Mesothelial cell of epicardium (in vitro differentiated cells): ENCODE measurements around the gene TRPM3. TPM values are rescaled to one million over a fixed set of nuclear protein-coding genes. Genes with fewer than 3 reads are reported as not detected.

Source experiments
- DNase-seq, 2 experiments: peaks; one replicate each; pipeline ENCODE4 v3.0.0; 2021; ENCODE audit warnings: low spot score in 2 of 2; ENCODE audit not compliant: unreplicated experiment in 2 of 2
- H3K27ac Mint-ChIP-seq: 2 replicates; pipeline ENCODE4 v1.8.0; 2021; ENCODE audit warnings: mixed read lengths
- H3K27me3 Mint-ChIP-seq: 2 replicates; pipeline ENCODE4 v1.8.0; 2021; ENCODE audit warnings: low read depth, mixed read lengths
- H3K36me3 Mint-ChIP-seq: 2 replicates; pipeline ENCODE4 v1.8.0; 2021; ENCODE audit warnings: mixed read lengths
- H3K4me1 Mint-ChIP-seq: 2 replicates; pipeline ENCODE4 v1.8.0; 2021; ENCODE audit warnings: mixed read lengths
- H3K4me3 Mint-ChIP-seq: 2 replicates; pipeline ENCODE4 v1.8.0; 2021; ENCODE audit warnings: mild to moderate bottlenecking, moderate library complexity, mixed read lengths
- H3K9me3 Mint-ChIP-seq: 2 replicates; pipeline ENCODE4 v1.8.0; 2021; ENCODE audit warnings: mixed read lengths
- CTCF ChIP-seq: fragments of 200-600 bp; sonication (generic); IDR thresholded peaks from one replicate; pipeline ENCODE4 v1.5.0; 2021; ENCODE audit warnings: antibody characterized with exemption; ENCODE audit not compliant: unreplicated experiment
- total RNA-seq: library from RNA; stranded (reverse); gene quantifications from 3 replicates; pipeline ENCODE4 v1.2.1, GENCODE V29; 2021

Gene TRPM3
- total RNA-seq, 1 donor from 2014 or later, result 1.6 TPM

- Mint-ChIP-seq H3K36me3 (no peaks in the 10 kb centered on the region), H3K4me1 (no peaks in the 10 kb centered on the region), H3K4me3 (no peak overlapping the region), H3K27ac (no peak overlapping the region), H3K9me3 (no peaks in the 10 kb centered on the region), H3K27me3 (no peaks in the 10 kb centered on the region)
- no peak for TF ChIP-seq CTCF
- no peak for DNase-seq
These were observed 73.1 kb downstream of the TRPM3 start for GRCh38 chr9:71048280-71048679.

GRCh38 chr9:71042448-71042990 lies 78.9 kb downstream of the TRPM3 start:
- Mint-ChIP-seq H3K4me3 (no peak overlapping the region), H3K4me1 (no peaks in the 10 kb centered on the region), H3K27me3 (peaks cover 2% of the 10 kb centered on the region), H3K9me3 (no peaks in the 10 kb centered on the region), H3K36me3 (no peaks in the 10 kb centered on the region), H3K27ac (no peak overlapping the region)
- DNase-seq, result no peak
- no peak for TF ChIP-seq CTCF

GRCh38 chr9:71037521-71037920 lies 83.9 kb downstream of the TRPM3 start:
- no peak for TF ChIP-seq CTCF
- Mint-ChIP-seq H3K9me3 (no peaks in the 10 kb centered on the region), H3K36me3 (no peaks in the 10 kb centered on the region), H3K4me3 (no peak overlapping the region), H3K27ac (no peak overlapping the region), H3K4me1 (peaks cover 8% of the 10 kb centered on the region), H3K27me3 (peaks cover under 1% of the 10 kb centered on the region)
- DNase-seq, result no peak

- H3K9me3 Mint-ChIP-seq, result no peaks in the 10 kb centered on the region
- H3K36me3 Mint-ChIP-seq, result no peaks in the 10 kb centered on the region
- peaks cover 8% of the 10 kb centered on the region for H3K4me1 Mint-ChIP-seq
- H3K27me3 Mint-ChIP-seq, result no peaks in the 10 kb centered on the region
- TF ChIP-seq CTCF, result no peak
- DNase-seq, result no peak
- H3K27ac Mint-ChIP-seq, result no peak overlapping the region
- H3K4me3 Mint-ChIP-seq, result no peak overlapping the region
These were observed 84.9 kb downstream of the TRPM3 start for GRCh38 chr9:71036501-71036900.

GRCh38 chr9:71032779-71033178 lies 88.6 kb downstream of the TRPM3 start:
- H3K9me3 Mint-ChIP-seq, result peaks cover 5% of the 10 kb centered on the region
- no peak for TF ChIP-seq CTCF
- H3K4me1 Mint-ChIP-seq, result peaks cover 8% of the 10 kb centered on the region
- H3K36me3 Mint-ChIP-seq, result no peaks in the 10 kb centered on the region
- DNase-seq, result no peak
- no peak overlapping the region for H3K27ac Mint-ChIP-seq
- H3K4me3 Mint-ChIP-seq, result no peak overlapping the region
- H3K27me3 Mint-ChIP-seq, result no peaks in the 10 kb centered on the region

- Mint-ChIP-seq H3K36me3 (no peaks in the 10 kb centered on the region), H3K27me3 (no peaks in the 10 kb centered on the region), H3K27ac (no peak overlapping the region), H3K4me1 (peaks cover 9% of the 10 kb centered on the region), H3K9me3 (peaks cover 9% of the 10 kb centered on the region), H3K4me3 (no peak overlapping the region)
- no peak for DNase-seq
- no peak for TF ChIP-seq CTCF
These were observed 95.7 kb downstream of the TRPM3 start for GRCh38 chr9:71025728-71026127.
